HepG2 (cell line): ENCODE data around the gene STXBP2. TPM values are rescaled to one million over a fixed set of nuclear protein-coding genes. Genes with fewer than 3 reads are reported as not detected.
A peak's percentile ranks its signal among the peaks of the same experiment; 100 is the strongest.

Experiments used
- IKZF4 ChIP-seq: sonication (generic); formaldehyde crosslinking; IDR thresholded peaks from 2 replicates; pipeline ENCODE4 v1.5.1; 2020; ENCODE audit warnings: borderline replicate concordance, mild to moderate bottlenecking, low read depth, missing genetic modification reagents; ENCODE audit errors: not compliant biosample characterization
- MZF1 ChIP-seq: sonication (generic); formaldehyde crosslinking; IDR thresholded peaks from 2 replicates; pipeline ENCODE4 v1.8.1; 2023; ENCODE audit warnings: mild to moderate bottlenecking, missing genetic modification reagents, borderline replicate concordance
- NCOR1 ChIP-seq: fragments of 200-600 bp; sonication (generic); IDR thresholded peaks from 2 replicates; pipeline ENCODE4 v1.7.0; 2017; ENCODE audit warnings: antibody characterized with exemption, low read length, borderline replicate concordance
- NFIC ChIP-seq: IDR thresholded peaks from 2 replicates; pipeline ENCODE4 v1.6.1; 2012; ENCODE audit warnings: mild to moderate bottlenecking, low read length, inconsistent platforms
- PRPF4 ChIP-seq: fragments of 200-400 bp; formaldehyde crosslinking; IDR thresholded peaks from 2 replicates; pipeline ENCODE4 v1.6.1; 2016; ENCODE audit warnings: low read length, low read depth; ENCODE audit not compliant: poor library complexity, severe bottlenecking
- ZBTB8A ChIP-seq: sonication (generic); formaldehyde crosslinking; IDR thresholded peaks from 2 replicates; pipeline ENCODE4 v1.4.0; 2020; ENCODE audit warnings: mild to moderate bottlenecking, low read depth, missing genetic modification reagents, borderline replicate concordance
- ZFP82 ChIP-seq: sonication (generic); formaldehyde crosslinking; IDR thresholded peaks from 2 replicates; pipeline ENCODE4 v1.5.1; 2020; ENCODE audit warnings: mild to moderate bottlenecking, missing genetic modification reagents, borderline replicate concordance
- ZNF335 ChIP-seq: sonication (generic); formaldehyde crosslinking; IDR thresholded peaks from 2 replicates; pipeline ENCODE4 v1.4.0; 2020; ENCODE audit warnings: missing genetic modification reagents
- ZNF441 ChIP-seq: sonication (generic); formaldehyde crosslinking; IDR thresholded peaks from 2 replicates; pipeline ENCODE4 v1.7.0; 2021; ENCODE audit warnings: missing genetic modification reagents, borderline replicate concordance
- ZNF549 ChIP-seq: sonication (generic); formaldehyde crosslinking; IDR thresholded peaks from 2 replicates; pipeline ENCODE4 v1.5.0; 2020; ENCODE audit warnings: missing genetic modification reagents
- ZNF619 ChIP-seq: sonication (generic); formaldehyde crosslinking; IDR thresholded peaks from 2 replicates; pipeline ENCODE4 v1.4.0; 2020; ENCODE audit warnings: mild to moderate bottlenecking, missing genetic modification reagents
- polyA plus RNA-seq, 8 experiments: library from polyadenylated mRNA; depleted of rRNA in 3 of 8; stranded (reverse) in 7 of 8; unstranded in 1 of 8; fragments of >200 nt; fragmentation: Illumina TruSeq in 4 of 8; extraction: Trizol in 4 of 8; gene quantifications; 2 replicates each; pipeline versions ENCODE4 v1.2.1 to v1.2.3, GENCODE V29; 2011 to 2016; ENCODE audit warnings: low read depth in 4 of 8, missing spikeins in 1 of 8, mixed read lengths in 1 of 8; ENCODE audit not compliant: insufficient read depth in 1 of 8
- total RNA-seq, 5 experiments: library from RNA; depleted of rRNA; stranded (reverse); fragments of >200 nt; fragmentation: Illumina TruSeq; extraction: Trizol; gene quantifications; 2 replicates each; pipeline ENCODE4 v1.2.3, GENCODE V29; 2016; ENCODE audit warnings: low read depth in 1 of 5
- TF ChIP-seq, protein P1 (sequence below): IDR thresholded peaks from 2 replicates; pipeline ENCODE4 v1.6.1; 2016
- TF ChIP-seq, protein P2 (sequence below): sonication (generic); formaldehyde crosslinking; IDR thresholded peaks from 2 replicates; pipeline ENCODE4 v1.8.0; 2022; ENCODE audit warnings: low read depth, missing genetic modification reagents
- TF ChIP-seq, protein P3 (sequence below): sonication (generic); formaldehyde crosslinking; IDR thresholded peaks from 2 replicates; pipeline ENCODE4 v1.4.0; 2020; ENCODE audit warnings: missing genetic modification reagents, mild to moderate bottlenecking, borderline replicate concordance
- TF ChIP-seq, protein P4 (sequence below): sonication (generic); formaldehyde crosslinking; IDR thresholded peaks from 2 replicates; pipeline ENCODE4 v1.8.0; 2022; ENCODE audit warnings: mild to moderate bottlenecking, missing genetic modification reagents; ENCODE audit not compliant: insufficient replicate concordance
- TF ChIP-seq, protein P5 (sequence below): sonication (generic); formaldehyde crosslinking; conservative IDR thresholded peaks from 2 replicates; pipeline ENCODE4 v1.8.0; 2022; ENCODE audit warnings: mild to moderate bottlenecking, moderate library complexity, missing genetic modification reagents
- TF ChIP-seq, protein P6 (sequence below): sonication (generic); formaldehyde crosslinking; IDR thresholded peaks from 2 replicates; pipeline ENCODE4 v1.5.1; 2020; ENCODE audit warnings: mild to moderate bottlenecking, moderate library complexity, missing genetic modification reagents

The STXBP2 gene
- total and polyA plus RNA-seq, 2 of the 13 experiments (the other 11 are each of a cell fraction or from before 2014, with no cell fraction given), result 22.8 to 40.1 TPM

DNA sequence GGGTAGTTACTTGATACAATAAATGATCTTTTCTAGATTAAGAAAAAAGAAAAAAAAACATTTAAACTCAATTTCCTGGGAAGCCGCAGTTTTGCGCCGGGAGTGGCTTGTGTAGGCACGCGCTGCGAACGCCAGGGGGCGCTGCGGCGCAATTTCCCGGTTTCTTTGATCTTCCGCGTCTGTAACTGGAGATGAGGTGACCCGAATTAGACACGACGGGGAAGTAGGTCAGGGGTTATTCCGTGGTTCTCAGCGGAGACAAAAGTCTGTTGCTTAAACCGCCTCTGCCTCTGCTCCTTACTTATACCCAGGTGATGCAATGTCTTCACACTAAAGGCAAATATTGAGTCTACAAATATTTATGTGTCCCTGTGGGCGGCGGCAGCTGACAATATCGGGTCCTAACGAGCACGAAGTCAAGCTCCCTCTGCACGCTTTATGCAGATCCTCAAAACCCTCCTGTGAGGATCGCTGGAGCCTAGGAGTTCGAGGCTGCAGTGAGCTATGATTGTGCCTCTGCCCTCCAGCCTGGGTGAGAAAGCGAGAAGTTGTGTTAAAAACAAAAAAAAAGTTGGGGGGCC, 15.2 kb downstream of the STXBP2 start (continued):
- TF ChIP-seq, protein P1, sequence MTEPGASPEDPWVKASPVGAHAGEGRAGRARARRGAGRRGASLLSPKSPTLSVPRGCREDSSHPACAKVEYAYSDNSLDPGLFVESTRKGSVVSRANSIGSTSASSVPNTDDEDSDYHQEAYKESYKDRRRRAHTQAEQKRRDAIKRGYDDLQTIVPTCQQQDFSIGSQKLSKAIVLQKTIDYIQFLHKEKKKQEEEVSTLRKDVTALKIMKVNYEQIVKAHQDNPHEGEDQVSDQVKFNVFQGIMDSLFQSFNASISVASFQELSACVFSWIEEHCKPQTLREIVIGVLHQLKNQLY (CRISPR knock-in tag), result peak; percentile 75
- TF ChIP-seq NFIC (peak; percentile 78), IKZF4 (CRISPR knock-in tag) (no peak), PRPF4 (no peak), ZNF335 (CRISPR knock-in tag) (peak; percentile 74; the same call in 1 of the 2 replicates), ZFP82 (CRISPR knock-in tag) (0 out of 2 replicates have a peak, but pooled peaks have one; percentile 65), ZNF549 (CRISPR knock-in tag) (no peak), MZF1 (CRISPR knock-in tag) (no peak), ZBTB8A (CRISPR knock-in tag) (no peak), NCOR1 (peak; percentile 81), ZNF441 (CRISPR knock-in tag) (0 out of 2 replicates have a peak, but pooled peaks have one; percentile 58), ZNF619 (0 out of 2 replicates have a peak, but pooled peaks have one; percentile 53)
- TF ChIP-seq, protein P2, sequence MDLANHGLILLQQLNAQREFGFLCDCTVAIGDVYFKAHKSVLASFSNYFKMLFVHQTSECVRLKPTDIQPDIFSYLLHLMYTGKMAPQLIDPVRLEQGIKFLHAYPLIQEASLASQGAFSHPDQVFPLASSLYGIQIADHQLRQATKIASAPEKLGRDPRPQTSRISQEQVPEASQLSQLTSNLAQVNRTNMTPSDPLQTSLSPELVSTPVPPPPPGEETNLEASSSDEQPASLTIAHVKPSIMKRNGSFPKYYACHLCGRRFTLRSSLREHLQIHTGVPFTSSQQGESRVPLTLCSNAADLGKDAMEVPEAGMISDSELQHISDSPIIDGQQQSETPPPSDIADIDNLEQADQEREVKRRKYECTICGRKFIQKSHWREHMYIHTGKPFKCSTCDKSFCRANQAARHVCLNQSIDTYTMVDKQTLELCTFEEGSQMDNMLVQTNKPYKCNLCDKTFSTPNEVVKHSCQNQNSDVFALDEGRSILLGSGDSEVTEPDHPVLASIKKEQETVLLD (CRISPR knock-in tag), result no peak
- TF ChIP-seq, protein P3, sequence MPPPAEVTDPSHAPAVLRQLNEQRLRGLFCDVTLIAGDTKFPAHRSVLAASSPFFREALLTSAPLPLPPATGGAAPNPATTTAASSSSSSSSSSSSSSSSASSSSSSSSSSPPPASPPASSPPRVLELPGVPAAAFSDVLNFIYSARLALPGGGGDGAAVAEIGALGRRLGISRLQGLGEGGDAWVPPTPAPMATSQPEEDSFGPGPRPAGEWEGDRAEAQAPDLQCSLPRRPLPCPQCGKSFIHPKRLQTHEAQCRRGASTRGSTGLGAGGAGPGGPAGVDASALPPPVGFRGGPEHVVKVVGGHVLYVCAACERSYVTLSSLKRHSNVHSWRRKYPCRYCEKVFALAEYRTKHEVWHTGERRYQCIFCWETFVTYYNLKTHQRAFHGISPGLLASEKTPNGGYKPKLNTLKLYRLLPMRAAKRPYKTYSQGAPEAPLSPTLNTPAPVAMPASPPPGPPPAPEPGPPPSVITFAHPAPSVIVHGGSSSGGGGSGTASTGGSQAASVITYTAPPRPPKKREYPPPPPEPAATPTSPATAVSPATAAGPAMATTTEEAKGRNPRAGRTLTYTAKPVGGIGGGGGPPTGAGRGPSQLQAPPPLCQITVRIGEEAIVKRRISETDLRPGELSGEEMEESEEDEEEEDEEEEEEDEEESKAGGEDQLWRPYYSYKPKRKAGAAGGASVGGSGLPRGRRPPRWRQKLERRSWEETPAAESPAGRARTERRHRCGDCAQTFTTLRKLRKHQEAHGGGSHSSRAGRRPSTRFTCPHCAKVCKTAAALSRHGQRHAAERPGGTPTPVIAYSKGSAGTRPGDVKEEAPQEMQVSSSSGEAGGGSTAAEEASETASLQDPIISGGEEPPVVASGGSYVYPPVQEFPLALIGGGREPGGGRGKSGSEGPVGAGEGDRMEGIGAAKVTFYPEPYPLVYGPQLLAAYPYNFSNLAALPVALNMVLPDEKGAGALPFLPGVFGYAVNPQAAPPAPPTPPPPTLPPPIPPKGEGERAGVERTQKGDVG (CRISPR knock-in tag), result 0 out of 2 replicates have a peak, but pooled peaks have one; percentile 40
- TF ChIP-seq, protein P4, sequence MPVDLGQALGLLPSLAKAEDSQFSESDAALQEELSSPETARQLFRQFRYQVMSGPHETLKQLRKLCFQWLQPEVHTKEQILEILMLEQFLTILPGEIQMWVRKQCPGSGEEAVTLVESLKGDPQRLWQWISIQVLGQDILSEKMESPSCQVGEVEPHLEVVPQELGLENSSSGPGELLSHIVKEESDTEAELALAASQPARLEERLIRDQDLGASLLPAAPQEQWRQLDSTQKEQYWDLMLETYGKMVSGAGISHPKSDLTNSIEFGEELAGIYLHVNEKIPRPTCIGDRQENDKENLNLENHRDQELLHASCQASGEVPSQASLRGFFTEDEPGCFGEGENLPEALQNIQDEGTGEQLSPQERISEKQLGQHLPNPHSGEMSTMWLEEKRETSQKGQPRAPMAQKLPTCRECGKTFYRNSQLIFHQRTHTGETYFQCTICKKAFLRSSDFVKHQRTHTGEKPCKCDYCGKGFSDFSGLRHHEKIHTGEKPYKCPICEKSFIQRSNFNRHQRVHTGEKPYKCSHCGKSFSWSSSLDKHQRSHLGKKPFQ, result peak; percentile 58
- TF ChIP-seq, protein P5, sequence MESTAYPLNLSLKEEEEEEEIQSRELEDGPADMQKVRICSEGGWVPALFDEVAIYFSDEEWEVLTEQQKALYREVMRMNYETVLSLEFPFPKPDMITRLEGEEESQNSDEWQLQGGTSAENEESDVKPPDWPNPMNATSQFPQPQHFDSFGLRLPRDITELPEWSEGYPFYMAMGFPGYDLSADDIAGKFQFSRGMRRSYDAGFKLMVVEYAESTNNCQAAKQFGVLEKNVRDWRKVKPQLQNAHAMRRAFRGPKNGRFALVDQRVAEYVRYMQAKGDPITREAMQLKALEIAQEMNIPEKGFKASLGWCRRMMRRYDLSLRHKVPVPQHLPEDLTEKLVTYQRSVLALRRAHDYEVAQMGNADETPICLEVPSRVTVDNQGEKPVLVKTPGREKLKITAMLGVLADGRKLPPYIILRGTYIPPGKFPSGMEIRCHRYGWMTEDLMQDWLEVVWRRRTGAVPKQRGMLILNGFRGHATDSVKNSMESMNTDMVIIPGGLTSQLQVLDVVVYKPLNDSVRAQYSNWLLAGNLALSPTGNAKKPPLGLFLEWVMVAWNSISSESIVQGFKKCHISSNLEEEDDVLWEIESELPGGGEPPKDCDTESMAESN (CRISPR knock-in tag), result peak; percentile 79
- TF ChIP-seq, protein P6, sequence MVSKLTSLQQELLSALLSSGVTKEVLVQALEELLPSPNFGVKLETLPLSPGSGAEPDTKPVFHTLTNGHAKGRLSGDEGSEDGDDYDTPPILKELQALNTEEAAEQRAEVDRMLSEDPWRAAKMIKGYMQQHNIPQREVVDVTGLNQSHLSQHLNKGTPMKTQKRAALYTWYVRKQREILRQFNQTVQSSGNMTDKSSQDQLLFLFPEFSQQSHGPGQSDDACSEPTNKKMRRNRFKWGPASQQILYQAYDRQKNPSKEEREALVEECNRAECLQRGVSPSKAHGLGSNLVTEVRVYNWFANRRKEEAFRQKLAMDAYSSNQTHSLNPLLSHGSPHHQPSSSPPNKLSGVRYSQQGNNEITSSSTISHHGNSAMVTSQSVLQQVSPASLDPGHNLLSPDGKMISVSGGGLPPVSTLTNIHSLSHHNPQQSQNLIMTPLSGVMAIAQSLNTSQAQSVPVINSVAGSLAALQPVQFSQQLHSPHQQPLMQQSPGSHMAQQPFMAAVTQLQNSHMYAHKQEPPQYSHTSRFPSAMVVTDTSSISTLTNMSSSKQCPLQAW (CRISPR knock-in tag), result peak; percentile 37; the same call in 1 of the 2 replicates
